Colonic mucosa (tissue), 4 donors: ENCODE measurements around the gene CYP4A22. TPM values are rescaled to one million over a fixed set of nuclear protein-coding genes. Genes with fewer than 3 reads are reported as not detected.

Source experiments
- DNase-seq: peaks from one replicate; pipeline ENCODE4 v3.0.0-alpha.2; 2020
- H3K27ac ChIP-seq: fragments of 200-600 bp; one replicate; pipeline ENCODE4 v1.8.0; 2021
- H3K27me3 ChIP-seq: fragments of 200-600 bp; one replicate; pipeline ENCODE4 v1.8.0; 2021
- H3K36me3 ChIP-seq: fragments of 200-600 bp; one replicate; pipeline ENCODE4 v1.8.0; 2021
- H3K4me1 ChIP-seq: fragments of 200-600 bp; one replicate; pipeline ENCODE4 v1.8.0; 2021; ENCODE audit warnings: mild to moderate bottlenecking
- H3K4me3 ChIP-seq: fragments of 200-600 bp; one replicate; pipeline ENCODE4 v1.8.0; 2021
- H3K9ac ChIP-seq, 2 donors: one replicate each; pipeline ENCODE4 v1.7.0; 2013; ENCODE audit warnings: control low read depth in 2 of 2, low read depth in 2 of 2, low read length in 2 of 2
- H3K9me3 ChIP-seq: fragments of 200-600 bp; one replicate; pipeline ENCODE4 v1.8.0; 2021
- intact Hi-C: fragments of 100-400 bp; cut with DNase I; formaldehyde crosslinking; loops from one replicate; pipeline ENCODE4 v1.14.1; 2022
- total RNA-seq, 2 donors: library from RNA; stranded (reverse); fragmentation: NEBNext Ultra II Directional in 1 of 2; extraction: Animal tissue kit (Norgen Biotek cat#: 25700) in 1 of 2; gene quantifications; one replicate each; pipeline ENCODE4 v1.2.1, GENCODE V29; 2021
- TF ChIP-seq, protein P1 (sequence below): fragments of 200-600 bp; IDR thresholded peaks from one replicate; pipeline ENCODE4 v1.8.0; 2022; ENCODE audit warnings: antibody characterized with exemption, mild to moderate bottlenecking
- donor health status: healthy.
- donor health status: DM: no; HTN: no; CAD: no.
- donor health status: DM: no; HTN: no; CAD: no.

Gene CYP4A22
- total RNA-seq, 2 donors from 2014 or later, result not detected

DNA sequence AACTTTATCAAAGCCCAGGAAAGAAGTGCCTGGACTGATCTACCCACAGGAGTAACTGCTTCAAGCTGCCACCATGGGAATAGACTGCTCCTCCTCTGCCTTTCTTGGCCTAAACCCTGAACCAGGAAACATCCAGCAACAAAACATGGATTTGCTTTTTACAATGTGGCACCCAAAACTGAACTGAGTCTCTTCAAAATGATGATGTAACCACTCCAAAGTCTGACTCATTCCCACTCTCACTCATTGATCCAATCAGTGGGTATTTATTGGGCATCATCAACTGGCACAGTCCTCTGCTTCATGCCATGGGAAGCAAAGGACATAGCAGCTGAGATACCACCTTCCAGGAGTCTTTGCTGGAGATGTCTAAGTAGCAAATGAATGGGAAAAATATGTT, 23.5 kb downstream of the CYP4A22 start:
- no peaks in the 10 kb centered on the region for H3K27me3 ChIP-seq
- no peaks in the 10 kb centered on the region for H3K9me3 ChIP-seq
- no peaks in the 10 kb centered on the region for H3K36me3 ChIP-seq
- no peak for DNase-seq
- TF ChIP-seq, protein P1, sequence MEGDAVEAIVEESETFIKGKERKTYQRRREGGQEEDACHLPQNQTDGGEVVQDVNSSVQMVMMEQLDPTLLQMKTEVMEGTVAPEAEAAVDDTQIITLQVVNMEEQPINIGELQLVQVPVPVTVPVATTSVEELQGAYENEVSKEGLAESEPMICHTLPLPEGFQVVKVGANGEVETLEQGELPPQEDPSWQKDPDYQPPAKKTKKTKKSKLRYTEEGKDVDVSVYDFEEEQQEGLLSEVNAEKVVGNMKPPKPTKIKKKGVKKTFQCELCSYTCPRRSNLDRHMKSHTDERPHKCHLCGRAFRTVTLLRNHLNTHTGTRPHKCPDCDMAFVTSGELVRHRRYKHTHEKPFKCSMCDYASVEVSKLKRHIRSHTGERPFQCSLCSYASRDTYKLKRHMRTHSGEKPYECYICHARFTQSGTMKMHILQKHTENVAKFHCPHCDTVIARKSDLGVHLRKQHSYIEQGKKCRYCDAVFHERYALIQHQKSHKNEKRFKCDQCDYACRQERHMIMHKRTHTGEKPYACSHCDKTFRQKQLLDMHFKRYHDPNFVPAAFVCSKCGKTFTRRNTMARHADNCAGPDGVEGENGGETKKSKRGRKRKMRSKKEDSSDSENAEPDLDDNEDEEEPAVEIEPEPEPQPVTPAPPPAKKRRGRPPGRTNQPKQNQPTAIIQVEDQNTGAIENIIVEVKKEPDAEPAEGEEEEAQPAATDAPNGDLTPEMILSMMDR, result no peak
- H3K27ac ChIP-seq, result no peak overlapping the region
- H3K4me1 ChIP-seq, result no peaks in the 10 kb centered on the region
- intact Hi-C loops, result no loop called here
- H3K4me3 ChIP-seq, result no peak overlapping the region
- H3K9ac ChIP-seq, result no peak overlapping the region

DNA sequence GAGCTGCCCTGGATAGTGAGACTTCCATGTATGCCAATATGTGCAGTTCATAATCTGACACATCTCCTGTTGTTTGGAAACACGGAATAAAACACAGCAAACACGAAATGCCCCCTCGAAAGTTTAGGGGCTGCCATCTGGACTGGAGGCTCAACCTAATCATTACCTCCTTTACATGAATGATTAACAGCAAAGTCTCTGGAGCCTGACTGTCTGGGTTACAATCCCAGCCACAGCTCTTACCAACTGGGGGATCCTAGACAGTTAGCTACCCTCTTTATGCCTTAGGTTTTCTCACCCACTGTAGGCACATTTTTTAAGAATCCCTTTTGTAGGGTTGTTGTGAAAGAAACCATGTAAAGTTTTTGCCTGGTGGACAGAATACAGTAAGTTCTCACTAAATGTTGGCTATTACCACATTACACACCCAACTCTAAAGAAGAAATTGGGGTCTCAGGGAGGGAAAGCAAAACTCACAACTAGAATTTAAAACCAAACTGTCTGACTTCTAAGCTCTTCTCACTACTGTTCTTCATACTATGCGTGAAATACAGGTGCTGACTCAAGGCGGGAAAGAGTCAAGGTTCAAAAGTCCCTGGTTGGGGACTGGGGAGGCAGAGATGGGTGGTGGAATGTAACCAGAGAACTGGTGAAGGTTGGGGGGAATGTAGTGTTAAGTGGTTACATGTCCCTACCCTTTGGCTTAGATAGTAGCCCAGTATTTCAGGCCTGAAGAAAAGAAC, 24.2 kb downstream of the CYP4A22 start:
- no peak overlapping the region for H3K27ac ChIP-seq
- no peaks in the 10 kb centered on the region for H3K27me3 ChIP-seq
- DNase-seq, result no peak
- no peaks in the 10 kb centered on the region for H3K9me3 ChIP-seq
- no peaks in the 10 kb centered on the region for H3K4me1 ChIP-seq
- intact Hi-C loops, result no loop called here
- no peak overlapping the region for H3K9ac ChIP-seq
- TF ChIP-seq, protein P1, result no peak
- H3K4me3 ChIP-seq, result no peak overlapping the region
- H3K36me3 ChIP-seq, result no peaks in the 10 kb centered on the region

DNA sequence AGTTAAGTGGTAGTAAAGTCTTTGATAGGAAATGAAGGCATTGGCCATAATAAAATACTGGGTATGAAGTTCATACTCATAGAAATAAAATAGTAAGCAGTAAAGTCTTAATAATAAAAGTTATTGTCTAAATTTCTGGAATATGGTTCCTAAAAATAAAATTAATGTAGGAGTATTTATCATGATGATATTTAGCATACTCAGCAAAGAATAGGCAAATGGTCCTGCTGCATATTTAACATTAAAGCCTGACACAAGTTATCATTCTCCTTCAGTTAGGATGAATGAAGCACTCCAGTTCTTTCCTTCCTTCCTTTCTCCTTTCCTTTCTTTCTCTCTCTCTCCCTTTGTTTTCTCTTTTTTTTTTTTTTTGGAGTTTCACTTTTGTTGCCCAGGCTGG, 27.3 kb downstream of the CYP4A22 start:
- no peak overlapping the region for H3K9ac ChIP-seq
- no peak overlapping the region for H3K4me3 ChIP-seq
- H3K4me1 ChIP-seq, result no peaks in the 10 kb centered on the region
- H3K9me3 ChIP-seq, result no peaks in the 10 kb centered on the region
- TF ChIP-seq, protein P1, result no peak
- H3K27ac ChIP-seq, result no peak overlapping the region
- no peaks in the 10 kb centered on the region for H3K36me3 ChIP-seq
- DNase-seq, result no peak
- intact Hi-C loops, result no loop called here
- H3K27me3 ChIP-seq, result no peaks in the 10 kb centered on the region

DNA sequence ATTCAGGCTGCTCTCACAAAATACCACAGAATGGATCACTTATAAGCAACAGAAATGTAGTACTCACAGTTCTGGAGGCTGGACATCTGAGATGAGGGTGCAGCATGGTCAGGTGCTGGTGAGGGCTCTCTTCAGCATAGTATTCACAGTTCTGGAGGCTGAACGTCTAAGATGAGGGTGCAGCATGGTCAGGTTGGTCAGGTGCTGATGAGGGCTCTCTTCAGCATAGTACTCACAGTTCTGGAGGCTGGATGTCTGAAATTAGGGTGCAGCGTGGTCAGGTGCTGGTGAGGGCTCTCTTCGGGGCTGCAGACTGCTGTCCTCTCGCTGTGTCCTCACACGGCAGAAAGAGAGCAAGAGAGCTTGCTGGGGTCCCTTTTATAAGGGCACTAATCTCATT, 35.5 kb downstream of the CYP4A22 start:
- H3K36me3 ChIP-seq, result no peaks in the 10 kb centered on the region
- intact Hi-C loops, result no loop called here
- no peak for DNase-seq
- no peaks in the 10 kb centered on the region for H3K9me3 ChIP-seq
- H3K4me1 ChIP-seq, result no peaks in the 10 kb centered on the region
- H3K9ac ChIP-seq, result no peak overlapping the region
- TF ChIP-seq, protein P1, result no peak
- H3K27ac ChIP-seq, result no peak overlapping the region
- H3K4me3 ChIP-seq, result no peak overlapping the region
- H3K27me3 ChIP-seq, result no peaks in the 10 kb centered on the region

DNA sequence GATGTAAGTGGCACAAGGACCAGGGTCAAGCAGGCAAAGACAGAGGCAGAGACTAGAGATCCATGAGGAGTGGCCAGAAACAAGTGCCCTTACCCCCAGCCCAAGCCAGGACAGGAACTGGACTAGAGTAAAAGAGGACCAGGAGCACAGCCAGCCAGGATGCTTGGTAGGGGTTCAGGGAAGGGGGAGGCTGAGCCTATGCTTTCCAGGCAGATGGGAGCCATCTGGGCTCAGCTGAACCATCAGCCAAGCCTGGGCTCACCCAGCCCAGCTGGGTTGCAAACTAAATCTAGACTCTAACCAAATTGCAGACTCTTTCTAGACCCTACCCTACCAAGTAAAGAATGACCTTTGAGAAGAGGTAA, 37.4 kb downstream of the CYP4A22 start:
- no peak for DNase-seq
- Histone ChIP-seq H3K4me1 (no peaks in the 10 kb centered on the region), H3K9me3 (no peaks in the 10 kb centered on the region), H3K4me3 (no peak overlapping the region), H3K36me3 (no peaks in the 10 kb centered on the region), H3K9ac (no peak overlapping the region), H3K27me3 (no peaks in the 10 kb centered on the region), H3K27ac (no peak overlapping the region)
- intact Hi-C loops, result no loop called here
- TF ChIP-seq, protein P1, result no peak
